ENCODE measurements around the gene OS9.
"Not testable (repeated sequence)": the region's sequence is repeated elsewhere in the genome, so short reads cannot be mapped to it uniquely, and the experiment has no call there.

OS9 gene

DNA sequence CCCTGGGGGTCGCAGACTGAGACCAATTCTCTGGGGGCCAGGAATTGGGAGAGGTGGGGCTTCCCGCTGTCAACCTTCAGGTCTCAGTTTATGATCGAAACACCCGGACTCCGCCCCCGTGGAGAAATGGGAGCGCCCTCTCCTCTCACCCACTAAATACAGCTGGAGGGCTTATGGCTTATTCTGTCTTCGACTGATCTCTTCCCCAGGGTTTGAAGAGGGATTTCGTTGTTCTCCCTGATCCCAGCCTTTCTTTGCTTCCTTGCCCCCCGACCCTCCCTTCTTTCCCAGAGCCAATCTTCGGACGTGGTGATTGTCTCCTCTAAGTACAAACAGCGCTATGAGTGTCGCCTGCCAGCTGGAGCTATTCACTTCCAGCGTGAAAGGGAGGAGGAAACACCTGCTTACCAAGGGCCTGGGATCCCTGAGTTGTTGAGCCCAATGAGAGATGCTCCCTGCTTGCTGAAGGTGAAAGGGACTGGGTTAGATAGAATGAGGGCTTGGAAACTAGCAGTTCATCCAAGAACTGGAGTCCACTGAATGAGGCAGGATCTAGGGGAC, 607 bp downstream of the OS9 start:
- DNase-seq = no peak

DNA sequence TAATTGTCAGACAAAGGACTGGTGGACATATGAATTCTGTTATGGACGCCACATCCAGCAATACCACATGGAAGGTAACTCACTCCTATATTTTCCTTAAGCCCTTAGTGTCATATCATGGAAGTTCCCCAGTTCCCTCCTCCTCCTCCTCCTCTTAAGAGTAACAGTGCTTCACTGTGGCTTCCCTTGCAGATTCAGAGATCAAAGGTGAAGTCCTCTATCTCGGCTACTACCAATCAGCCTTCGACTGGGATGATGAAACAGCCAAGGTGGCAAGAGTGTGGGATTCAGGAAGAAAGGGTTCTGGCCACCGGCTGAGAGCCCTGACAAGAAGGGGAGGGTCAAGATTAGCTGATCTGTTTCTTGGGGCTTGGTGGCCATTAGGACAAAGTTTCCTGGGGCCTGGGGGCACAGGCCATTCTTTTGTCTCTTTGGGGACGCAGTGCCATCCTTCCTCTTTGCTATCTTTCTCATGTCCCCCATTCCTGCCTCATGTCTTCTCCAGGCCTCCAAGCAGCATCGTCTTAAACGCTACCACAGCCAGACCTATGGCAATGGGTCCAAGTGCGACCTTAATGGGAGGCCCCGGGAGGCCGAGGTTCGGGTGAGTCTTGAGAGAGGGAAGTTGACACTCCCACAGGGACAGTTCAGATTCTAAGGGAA, 2.0 kb downstream of the OS9 start:
- no peak for DNase-seq

DNA sequence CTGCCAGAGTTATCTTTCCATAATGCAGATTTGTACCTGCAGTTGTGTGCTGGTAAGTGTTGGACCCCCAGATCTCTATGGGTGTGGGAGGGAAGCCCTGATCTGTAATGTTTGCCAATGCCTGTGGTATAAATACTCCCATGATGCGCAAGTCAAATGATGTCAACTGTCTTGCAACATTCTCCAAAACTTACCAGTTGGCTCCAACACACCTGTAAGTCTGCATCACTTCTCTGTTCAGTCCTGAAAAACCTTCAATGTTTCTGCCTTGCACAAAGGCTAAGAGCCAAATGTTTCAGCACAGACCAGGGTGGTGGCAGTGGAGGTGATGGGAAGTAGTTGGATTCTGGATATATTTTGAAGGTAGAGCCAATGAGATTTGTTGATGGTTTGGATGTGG, 3.1 kb downstream of the OS9 start:
- DNase-seq = no peak

DNA sequence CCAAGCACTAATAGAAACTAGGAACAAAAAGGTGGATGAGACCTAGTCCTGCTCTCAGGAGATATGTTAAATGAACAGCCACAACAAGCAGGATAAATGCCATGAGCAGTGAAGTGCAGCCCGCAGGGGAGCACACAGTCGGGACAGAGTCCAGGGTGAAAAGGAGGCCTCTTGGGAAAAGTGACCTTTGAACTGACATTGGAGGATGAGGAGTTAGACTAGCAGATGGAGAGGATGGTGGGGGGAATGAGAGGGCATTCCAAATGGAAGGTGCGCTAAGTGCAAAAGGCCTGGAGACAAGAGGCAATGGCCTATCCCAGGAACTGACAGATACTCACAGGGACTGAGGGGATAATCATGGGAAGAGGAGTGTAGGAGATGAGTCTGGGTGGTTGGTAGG, 4.5 kb downstream of the OS9 start:
- no peak for DNase-seq

DNA sequence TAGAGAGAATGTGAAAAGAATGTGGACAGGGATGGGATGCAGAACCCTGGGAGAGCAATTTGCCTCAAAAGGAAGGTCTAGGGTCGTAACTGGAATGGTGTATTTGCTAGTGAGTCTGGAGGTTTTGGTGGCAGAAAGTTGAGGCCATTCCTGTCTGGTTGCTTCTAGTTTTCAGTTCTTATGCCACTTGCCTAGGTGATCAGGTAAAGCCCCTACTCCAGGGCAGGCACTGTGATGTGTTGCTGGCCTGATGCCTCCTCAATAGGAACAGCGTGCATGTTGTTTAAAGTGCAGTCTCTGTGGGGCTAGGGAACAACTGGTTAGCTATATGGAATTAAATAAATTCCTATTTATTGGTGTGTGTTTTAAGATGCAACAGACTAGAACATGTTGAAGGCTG, 6.4 kb downstream of the OS9 start:
- DNase-seq = no peak

DNA sequence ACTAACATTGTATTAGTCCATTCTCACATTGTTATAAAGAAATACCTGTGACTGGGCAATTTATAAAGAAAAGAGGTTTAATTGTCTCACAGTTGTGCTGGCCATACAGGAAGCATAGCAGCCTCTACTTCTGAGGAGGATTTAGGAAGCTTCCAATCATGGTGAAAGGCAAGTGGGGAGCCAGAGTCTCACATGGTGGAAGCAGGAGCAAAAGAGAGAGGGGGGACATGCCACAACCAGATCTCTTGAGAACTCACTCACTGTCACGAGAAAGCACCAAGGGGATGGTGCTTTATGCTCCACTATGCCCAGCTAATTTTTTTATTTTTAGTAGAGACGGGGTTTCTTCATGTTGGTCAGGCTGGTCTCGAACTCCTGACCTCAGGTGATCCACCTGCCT, 13.3 kb downstream of the OS9 start:
- no peak for DNase-seq

DNA sequence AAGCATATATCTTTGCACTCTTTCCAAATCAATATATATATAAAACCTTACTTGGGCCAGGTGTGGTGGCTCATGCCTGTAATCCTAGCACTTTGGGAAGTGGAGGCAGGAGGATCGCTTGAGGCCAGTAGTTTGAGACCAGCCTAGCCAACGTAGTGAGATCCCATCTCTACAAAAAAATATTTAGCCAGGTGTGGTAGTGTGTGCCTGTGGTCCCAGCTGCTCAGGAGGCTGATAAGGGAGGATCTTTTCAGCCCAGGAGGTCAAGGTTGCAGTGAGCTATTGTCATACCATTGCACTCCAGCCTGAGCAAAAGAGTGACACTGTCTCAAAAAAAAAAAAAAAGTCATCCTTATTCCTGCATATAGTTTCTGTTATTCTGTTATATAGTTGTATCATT, 14.4 kb downstream of the OS9 start:
- DNase-seq = no peak

DNA sequence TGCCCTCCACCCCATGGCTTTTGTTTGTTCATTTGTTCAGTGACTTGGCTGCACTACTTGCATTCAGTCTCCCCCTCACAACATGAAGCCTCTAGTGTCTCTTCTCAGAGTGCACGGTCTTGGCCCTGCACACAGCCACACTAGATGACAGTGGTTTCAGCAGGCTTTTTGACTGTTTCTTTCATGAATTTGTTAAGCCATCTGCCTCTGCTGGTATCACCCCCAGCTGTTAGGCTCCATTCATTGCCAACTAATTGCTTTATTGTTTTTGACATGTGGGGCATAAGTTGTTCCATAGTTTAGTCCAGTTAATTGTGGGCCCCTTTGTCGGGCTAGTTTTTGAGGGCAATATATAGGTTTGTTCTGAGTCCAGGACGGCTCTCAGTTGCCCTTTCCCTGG, 18.8 kb downstream of the OS9 start:
- no peak for DNase-seq

DNA sequence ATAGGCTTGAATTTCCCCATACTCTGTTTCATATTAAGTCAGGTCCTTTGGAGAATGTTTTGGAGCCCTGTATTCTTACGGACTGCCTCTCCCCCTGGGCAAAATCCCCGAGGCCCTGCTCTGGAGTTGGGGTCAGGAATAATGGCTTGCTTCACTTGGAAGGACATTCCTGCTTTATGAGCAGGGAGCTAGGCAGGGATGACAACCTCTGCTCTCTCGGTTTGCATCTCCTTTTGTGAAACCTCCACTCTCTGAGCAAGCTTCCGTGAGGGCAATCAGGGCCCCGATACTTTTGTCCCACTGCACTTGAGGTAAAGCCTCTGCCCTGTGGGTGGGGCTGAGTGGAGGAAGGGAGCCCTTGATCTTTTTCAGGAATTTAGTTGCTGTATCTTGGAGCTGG, 19.3 kb downstream of the OS9 start:
- DNase-seq = no peak

DNA sequence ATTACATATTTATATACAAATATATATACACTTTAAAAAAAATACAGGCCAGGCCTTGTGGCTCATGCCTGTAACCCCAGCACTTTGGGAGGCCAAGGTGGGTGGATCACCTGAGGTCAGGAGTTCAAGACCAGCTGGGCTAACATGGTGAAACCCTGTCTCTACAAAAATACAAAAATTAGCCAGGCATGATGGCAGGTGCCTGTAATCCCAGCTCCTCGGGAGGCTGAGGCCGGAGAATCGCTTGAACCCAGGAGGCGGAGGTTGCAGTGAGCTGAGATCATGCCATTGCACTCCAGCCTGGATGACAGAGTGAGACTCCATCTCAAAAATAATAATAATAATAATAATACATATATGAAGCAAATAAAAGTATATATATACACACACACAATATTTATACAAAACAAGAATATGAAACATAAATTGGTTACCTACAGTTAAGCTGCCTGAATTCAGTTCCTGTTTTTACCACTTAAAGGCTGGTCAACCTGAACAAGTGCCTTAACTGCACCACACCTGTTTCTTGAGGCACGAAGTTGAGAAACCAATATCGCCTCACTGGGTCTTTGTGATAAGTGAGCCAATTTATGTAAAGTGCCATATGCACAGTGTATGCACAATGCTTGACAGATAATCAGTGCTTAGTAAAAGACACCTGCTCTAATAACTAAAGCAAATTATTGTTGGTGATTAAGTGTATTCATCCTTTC, 21.3 kb downstream of the OS9 start:
- not testable (repeated sequence) for DNase-seq

DNA sequence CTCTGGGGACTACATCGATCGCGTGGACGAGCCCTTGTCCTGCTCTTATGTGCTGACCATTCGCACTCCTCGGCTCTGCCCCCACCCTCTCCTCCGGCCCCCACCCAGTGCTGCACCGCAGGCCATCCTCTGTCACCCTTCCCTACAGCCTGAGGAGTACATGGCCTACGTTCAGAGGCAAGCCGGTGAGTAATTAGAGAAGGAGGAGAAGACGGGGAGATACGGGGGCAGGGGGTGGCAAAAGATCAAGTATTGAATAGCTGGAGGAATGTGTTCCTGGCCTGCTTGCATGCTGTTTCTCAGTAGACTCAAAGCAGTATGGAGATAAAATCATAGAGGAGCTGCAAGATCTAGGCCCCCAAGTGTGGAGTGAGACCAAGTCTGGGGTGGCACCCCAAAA, 21.9 kb downstream of the OS9 start:
- no peak for DNase-seq

DNA sequence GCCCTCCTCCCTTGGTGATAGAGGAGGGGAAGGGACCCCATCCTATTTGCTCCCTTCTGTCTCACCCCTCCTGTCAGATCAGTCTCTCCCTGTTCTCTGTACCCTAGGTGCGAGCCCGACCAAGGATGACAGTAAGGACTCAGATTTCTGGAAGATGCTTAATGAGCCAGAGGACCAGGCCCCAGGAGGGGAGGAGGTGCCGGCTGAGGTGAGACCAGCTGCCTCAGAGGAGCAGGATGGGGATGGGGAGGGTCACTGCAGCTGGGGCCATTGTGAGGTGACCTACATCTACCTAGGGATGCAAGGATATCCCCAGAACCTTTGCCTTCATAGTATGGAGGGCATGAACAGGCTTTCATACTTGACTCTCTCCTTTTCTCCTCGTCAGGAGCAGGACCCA, 22.4 kb downstream of the OS9 start:
- DNase-seq = no peak

DNA sequence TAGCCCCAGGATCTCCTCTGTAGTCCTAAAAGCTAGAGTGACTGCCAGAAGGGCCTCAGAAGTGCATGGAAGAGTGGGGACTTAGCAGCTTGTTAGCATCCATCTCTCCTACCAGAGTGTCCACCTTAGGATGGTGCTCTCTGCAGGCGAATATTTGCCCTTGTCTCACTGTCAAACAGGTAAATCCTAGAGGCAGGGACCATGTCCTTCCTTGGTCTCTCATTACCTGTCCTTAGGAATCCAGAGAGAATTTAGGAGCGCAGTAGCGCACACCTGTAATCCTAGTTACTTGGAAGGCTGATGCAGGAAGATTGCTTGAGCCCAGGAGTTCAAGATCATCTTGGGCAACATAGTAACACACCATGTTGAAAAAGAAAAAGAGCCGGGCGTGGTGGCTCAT, 23.2 kb downstream of the OS9 start:
- no peak for DNase-seq

DNA sequence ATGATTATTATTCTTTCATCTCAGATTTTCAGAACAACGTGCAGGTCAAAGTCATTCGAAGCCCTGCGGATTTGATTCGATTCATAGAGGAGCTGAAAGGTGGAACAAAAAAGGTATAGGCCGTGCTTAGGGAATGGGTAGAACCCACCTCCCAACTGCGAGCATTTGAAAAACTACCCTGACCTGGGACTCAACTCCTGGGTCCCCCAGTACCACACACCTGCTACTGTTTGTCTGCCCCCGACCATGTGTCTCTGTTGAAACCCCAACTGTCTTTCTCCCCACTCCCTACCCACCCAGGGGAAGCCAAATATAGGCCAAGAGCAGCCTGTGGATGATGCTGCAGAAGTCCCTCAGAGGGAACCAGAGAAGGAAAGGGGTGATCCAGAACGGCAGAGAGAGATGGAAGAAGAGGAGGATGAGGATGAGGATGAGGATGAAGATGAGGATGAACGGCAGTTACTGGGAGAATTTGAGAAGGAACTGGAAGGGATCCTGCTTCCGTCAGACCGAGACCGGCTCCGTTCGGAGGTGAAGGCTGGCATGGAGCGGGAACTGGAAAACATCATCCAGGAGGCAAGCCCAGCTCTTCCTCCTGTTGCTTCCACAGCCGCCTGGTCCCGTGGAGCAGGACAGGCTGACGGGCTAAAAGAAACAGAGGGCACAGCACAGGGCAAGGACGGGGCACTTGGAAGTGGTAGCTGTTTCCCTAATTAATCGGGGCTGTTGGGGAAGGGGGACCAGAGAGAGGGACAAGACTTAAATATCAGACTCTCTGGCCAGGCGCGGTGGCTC, 24.1 kb downstream of the OS9 start:
- no peak for DNase-seq

DNA sequence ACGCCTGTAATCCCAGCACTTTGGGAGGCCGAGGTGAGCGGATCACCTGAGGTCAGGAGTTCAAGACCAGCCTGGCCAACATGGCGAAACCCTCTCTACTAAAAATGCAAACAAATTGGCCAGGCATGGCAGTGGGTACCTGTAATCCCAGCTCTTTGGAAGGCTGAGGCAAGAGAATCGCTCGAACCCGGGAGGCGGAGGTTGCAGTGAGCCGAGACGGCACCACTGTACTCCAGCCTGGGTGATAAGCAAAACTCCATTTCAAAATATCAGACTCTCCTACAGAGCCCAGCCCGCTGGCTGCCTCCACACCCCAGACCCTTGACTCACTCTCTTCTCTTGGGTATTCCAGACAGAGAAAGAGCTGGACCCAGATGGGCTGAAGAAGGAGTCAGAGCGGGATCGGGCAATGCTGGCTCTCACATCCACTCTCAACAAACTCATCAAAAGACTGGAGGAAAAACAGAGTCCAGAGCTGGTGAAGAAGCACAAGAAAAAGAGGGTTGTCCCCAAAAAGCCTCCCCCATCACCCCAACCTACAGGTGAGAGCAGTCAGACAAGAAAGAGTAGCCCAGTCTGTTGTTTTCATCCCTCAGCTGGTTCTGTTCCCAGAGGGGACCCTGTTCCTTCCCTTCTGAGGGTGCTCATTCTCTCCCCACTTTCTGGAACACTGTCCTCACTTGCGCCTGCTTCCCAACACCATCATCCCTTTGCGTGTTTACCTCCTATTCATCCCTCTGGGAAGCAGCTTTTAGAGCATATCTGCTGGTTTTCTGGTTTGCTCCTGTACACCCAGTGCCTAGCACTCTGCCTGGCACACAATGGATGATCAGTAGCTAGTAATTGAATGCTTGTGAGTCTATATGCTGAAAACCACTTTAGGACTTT, 25.0 kb downstream of the OS9 start:
- no peak for DNase-seq

DNA sequence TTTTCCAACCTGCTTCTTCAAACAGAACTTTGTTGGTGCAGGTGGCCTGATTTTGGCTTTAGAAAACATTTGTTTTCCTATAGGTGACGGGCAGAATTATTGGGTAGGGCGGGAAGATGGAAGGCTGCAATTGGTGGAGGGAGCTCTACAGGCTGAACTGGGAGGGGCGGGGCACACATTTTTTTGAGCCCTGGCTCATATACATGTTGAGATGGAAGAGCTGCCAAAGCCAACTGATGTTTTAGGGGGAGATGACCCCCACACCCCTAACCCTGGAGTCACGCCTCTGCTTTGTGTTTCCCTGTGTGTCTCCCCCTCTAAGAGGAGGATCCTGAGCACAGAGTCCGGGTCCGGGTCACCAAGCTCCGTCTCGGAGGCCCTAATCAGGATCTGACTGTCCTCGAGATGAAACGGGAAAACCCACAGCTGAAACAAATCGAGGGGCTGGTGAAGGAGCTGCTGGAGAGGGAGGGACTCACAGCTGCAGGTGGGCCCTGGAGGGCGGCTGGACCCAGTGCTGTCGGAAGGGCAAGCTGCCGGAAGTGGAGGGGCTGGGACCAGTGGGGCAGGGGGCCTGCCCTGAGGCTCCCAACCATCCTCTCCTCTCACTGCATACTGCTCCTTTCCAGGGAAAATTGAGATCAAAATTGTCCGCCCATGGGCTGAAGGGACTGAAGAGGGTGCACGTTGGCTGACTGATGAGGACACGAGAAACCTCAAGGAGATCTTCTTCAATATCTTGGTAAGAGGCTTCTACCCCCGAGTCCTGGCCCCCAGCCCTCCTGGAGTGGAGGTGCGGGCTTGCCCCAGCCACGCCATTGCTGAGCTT, 26.1 kb downstream of the OS9 start:
- DNase-seq = no peak

DNA sequence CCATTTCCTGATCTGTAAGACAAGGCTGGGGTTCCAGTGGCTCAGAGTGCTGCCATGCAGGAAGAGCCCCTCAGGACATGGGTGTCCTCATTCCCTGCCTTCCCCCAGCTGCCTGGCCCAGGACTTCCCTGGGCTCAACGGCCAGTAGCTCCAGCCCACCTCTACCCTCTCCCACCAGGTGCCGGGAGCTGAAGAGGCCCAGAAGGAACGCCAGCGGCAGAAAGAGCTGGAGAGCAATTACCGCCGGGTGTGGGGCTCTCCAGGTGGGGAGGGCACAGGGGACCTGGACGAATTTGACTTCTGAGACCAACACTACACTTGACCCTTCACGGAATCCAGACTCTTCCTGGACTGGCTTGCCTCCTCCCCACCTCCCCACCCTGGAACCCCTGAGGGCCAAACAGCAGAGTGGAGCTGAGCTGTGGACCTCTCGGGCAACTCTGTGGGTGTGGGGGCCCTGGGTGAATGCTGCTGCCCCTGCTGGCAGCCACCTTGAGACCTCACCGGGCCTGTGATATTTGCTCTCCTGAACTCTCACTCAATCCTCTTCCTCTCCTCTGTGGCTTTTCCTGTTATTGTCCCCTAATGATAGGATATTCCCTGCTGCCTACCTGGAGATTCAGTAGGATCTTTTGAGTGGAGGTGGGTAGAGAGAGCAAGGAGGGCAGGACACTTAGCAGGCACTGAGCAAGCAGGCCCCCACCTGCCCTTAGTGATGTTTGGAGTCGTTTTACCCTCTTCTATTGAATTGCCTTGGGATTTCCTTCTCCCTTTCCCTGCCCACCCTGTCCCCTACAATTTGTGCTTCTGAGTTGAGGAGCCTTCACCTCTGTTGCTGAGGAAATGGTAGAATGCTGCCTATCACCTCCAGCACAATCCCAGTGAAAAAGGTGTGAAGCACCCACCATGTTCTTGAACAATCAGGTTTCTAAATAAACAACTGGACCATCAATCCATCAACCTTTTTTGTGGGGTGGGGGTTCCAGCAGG, 27.0 kb downstream of the OS9 start:
- DNase-seq = no peak

DNA sequence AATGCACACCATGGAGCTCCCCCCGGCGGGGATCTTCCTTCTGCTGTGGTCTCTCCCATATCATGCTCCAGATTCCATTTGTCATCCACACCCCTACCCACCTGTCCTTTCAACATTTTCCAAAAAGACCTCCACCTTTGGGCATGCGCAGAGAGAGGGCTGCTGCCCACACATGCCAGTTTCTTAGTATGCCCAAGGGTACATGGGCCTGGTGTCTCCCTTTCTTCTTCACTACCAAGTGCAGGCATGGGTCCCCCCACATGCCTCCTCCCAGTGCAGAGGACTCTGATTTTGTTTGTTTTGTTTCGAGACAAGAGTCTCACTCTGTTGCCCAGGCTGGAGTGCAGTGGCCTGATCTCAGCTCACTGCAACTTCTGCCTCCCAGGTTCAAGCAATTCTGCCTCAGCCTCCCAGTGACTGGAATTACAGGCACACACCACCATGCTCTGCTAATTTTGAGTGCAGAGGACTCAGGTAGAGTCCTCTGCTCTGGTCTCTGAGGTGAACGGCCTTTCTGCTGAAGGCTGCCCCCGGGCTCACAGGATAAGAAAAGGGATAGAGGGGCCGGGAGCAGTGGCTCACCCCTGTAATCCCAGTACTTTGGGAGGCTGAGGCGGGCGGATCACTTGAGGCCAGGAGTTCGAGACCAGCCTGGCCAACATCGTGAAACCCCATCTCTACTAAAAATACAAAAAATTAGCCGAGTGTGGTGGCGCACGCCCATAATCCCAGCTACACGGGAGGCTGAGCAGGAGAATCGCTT, 28.1 kb downstream of the OS9 start:
- DNase-seq = not testable (repeated sequence)

DNA sequence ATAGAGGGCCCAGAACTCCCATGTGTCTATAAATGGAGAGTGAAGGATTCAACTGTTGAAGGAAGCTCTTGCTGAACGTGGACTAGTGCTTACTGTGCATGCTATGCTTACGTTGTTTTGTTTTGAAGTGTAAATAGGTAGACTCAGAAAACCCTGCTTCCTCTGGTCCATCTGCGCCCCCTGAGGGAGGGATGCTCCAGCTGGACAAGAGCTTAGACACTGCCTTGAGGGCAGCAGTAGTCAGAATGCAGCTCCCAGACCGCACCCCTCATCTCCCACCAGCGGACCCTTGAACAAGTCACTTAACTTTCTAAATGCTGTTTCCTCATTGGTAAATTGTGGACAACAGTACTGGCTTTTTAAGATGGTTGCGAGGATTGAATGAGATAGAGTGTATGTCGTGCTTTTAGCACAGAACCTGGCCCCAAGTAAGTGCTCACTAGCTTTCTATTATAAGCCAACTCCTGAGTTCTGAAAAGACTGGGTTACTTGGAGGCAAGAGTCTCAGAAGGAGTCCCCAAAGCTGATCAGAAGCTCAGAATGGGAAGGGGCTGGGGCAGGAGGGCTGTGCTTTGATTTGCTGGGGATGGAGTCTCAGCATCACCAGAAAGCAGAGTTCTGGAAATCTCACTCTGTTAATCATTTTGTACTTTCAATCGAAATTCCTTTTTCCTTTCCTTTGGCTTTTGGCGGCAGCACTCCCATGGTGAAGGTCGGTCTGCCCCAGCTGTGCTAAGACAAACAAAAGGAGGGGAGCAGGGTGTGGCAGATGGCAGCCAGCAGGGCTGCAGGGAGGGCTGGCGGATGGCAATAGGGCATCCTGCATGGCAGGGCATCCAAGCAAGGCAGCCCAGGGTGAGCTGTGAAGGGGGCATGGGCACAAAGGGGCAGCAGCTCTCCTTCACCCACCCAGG, 29.0 kb downstream of the OS9 start:
- no peak for DNase-seq

Data from amniotic stem cell (primary cell).